Parathyroid adenoma (tissue), 2 donors: ENCODE measurements around the gene ARHGAP26.

Experiments
- H2AFZ ChIP-seq: fragments of 300-600 bp; sonication (generic); one replicate; pipeline ENCODE4 v1.7.0; 2017; ENCODE audit warnings: antibody characterized with exemption, mild to moderate bottlenecking
- H3K27ac ChIP-seq: fragments of 300-600 bp; sonication (generic); one replicate; pipeline ENCODE4 v1.7.0; 2017
- H3K27me3 ChIP-seq: fragments of 300-600 bp; sonication (generic); one replicate; pipeline ENCODE4 v1.7.0; 2017; ENCODE audit warnings: low read length; ENCODE audit not compliant: control insufficient read depth, insufficient read depth
- H3K36me3 ChIP-seq: fragments of 300-600 bp; sonication (generic); one replicate; pipeline ENCODE4 v1.7.0; 2017; ENCODE audit warnings: low read length; ENCODE audit not compliant: control insufficient read depth, insufficient read depth
- H3K4me1 ChIP-seq: fragments of 300-600 bp; sonication (generic); one replicate; pipeline ENCODE4 v1.7.0; 2017; ENCODE audit warnings: control low read depth
- H3K4me2 ChIP-seq: fragments of 300-600 bp; sonication (generic); one replicate; pipeline ENCODE4 v1.7.0; 2017; ENCODE audit warnings: low read length
- H3K4me3 ChIP-seq: fragments of 300-600 bp; sonication (generic); one replicate; pipeline ENCODE4 v1.7.0; 2017; ENCODE audit warnings: low read depth, low read length
- H3K79me2 ChIP-seq: fragments of 300-600 bp; sonication (generic); one replicate; pipeline ENCODE4 v1.7.0; 2017; ENCODE audit warnings: control low read depth
- H3K9ac ChIP-seq: fragments of 300-600 bp; sonication (generic); one replicate; pipeline ENCODE4 v1.7.0; 2017; ENCODE audit warnings: mild to moderate bottlenecking
- H3K9me3 ChIP-seq: fragments of 300-600 bp; sonication (generic); one replicate; pipeline ENCODE4 v1.7.0; 2017; ENCODE audit warnings: low read length; ENCODE audit not compliant: control insufficient read depth
- CTCF ChIP-seq: fragments of 300-600 bp; sonication (generic); IDR thresholded peaks from one replicate; pipeline ENCODE4 v1.7.0; 2017; ENCODE audit warnings: antibody characterized with exemption, mild to moderate bottlenecking
- donor health status: primary hyperparathyroidism.

Gene ARHGAP26

GRCh38 chr5:143154510-143155370 lies 384.6 kb downstream of the ARHGAP26 start:
- Histone ChIP-seq H3K9ac (no peak overlapping the region), H3K27me3 (no peaks in the 10 kb centered on the region), H3K4me1 (no peaks in the 10 kb centered on the region), H3K27ac (no peak overlapping the region), H3K9me3 (no peaks in the 10 kb centered on the region), H3K4me2 (no peak overlapping the region), H2AFZ (no peak overlapping the region), H3K79me2 (no peaks in the 10 kb centered on the region), H3K4me3 (no peak overlapping the region), H3K36me3 (no peaks in the 10 kb centered on the region)
- TF ChIP-seq CTCF: no peak

- Histone ChIP-seq H3K27me3 (no peaks in the 10 kb centered on the region), H3K9me3 (no peaks in the 10 kb centered on the region), H3K4me1 (no peaks in the 10 kb centered on the region), H2AFZ (no peak overlapping the region), H3K36me3 (no peaks in the 10 kb centered on the region), H3K27ac (no peak overlapping the region), H3K9ac (no peak overlapping the region), H3K79me2 (no peaks in the 10 kb centered on the region), H3K4me3 (no peak overlapping the region), H3K4me2 (no peak overlapping the region)
- no peak for TF ChIP-seq CTCF
Measured at GRCh38 chr5:143155455-143155854, 385.3 kb downstream of the ARHGAP26 start.

GRCh38 chr5:143156086-143156485 lies 385.9 kb downstream of the ARHGAP26 start:
- TF ChIP-seq CTCF: no peak
- H2AFZ ChIP-seq: no peak overlapping the region
- H3K27ac ChIP-seq: no peak overlapping the region
- H3K4me1 ChIP-seq: no peaks in the 10 kb centered on the region
- no peak overlapping the region for H3K4me3 ChIP-seq
- H3K36me3 ChIP-seq: no peaks in the 10 kb centered on the region
- no peak overlapping the region for H3K4me2 ChIP-seq
- no peaks in the 10 kb centered on the region for H3K9me3 ChIP-seq
- no peaks in the 10 kb centered on the region for H3K27me3 ChIP-seq
- H3K79me2 ChIP-seq: no peaks in the 10 kb centered on the region
- no peak overlapping the region for H3K9ac ChIP-seq

GRCh38 chr5:143156572-143156971 lies 386.4 kb downstream of the ARHGAP26 start:
- Histone ChIP-seq H3K4me3 (no peak overlapping the region), H3K36me3 (no peaks in the 10 kb centered on the region), H2AFZ (no peak overlapping the region), H3K9me3 (no peaks in the 10 kb centered on the region), H3K27me3 (no peaks in the 10 kb centered on the region), H3K4me1 (no peaks in the 10 kb centered on the region), H3K4me2 (no peak overlapping the region), H3K9ac (no peak overlapping the region), H3K27ac (no peak overlapping the region), H3K79me2 (no peaks in the 10 kb centered on the region)
- no peak for TF ChIP-seq CTCF

GRCh38 chr5:143159031-143159430 lies 388.9 kb downstream of the ARHGAP26 start:
- Histone ChIP-seq H3K9me3 (no peaks in the 10 kb centered on the region), H3K79me2 (no peaks in the 10 kb centered on the region), H3K27me3 (no peaks in the 10 kb centered on the region), H3K4me3 (no peak overlapping the region), H3K27ac (no peak overlapping the region), H3K4me2 (no peak overlapping the region), H3K9ac (no peak overlapping the region), H3K36me3 (no peaks in the 10 kb centered on the region), H2AFZ (no peak overlapping the region), H3K4me1 (no peaks in the 10 kb centered on the region)
- no peak for TF ChIP-seq CTCF
